HL-60 (cell line): ENCODE results near the gene CYP4Z1.
"Not testable (repeated sequence)": the region's sequence is repeated elsewhere in the genome, so short reads cannot be mapped to it uniquely, and the experiment has no call there.

Source experiments
- DNase-seq, 2 experiments: peaks; one replicate each; pipeline ENCODE4 v3.0.0-alpha.2; 2010 to 2020; ENCODE audit warnings: low read depth in 1 of 2, low spot score in 1 of 2
- H3K27ac ChIP-seq: fragments of 250-450 bp; sonication (Bioruptor Pico); replicated peaks from 2 replicates; pipeline ENCODE4 v1.5.1; 2020; ENCODE audit warnings: mild to moderate bottlenecking, moderate library complexity
- H3K27me3 ChIP-seq: fragments of 250-450 bp; sonication (Bioruptor Pico); 2 replicates; pipeline ENCODE4 v1.5.1; 2021; ENCODE audit warnings: mild to moderate bottlenecking, moderate library complexity; ENCODE audit not compliant: insufficient read depth, poor library complexity, severe bottlenecking
- H3K4me3 ChIP-seq: replicated peaks from 2 replicates; pipeline ENCODE4 v1.5.1; 2011; ENCODE audit warnings: mild to moderate bottlenecking, control low read depth, low read length; ENCODE audit not compliant: insufficient read depth
- CTCF ChIP-seq: IDR thresholded peaks from one replicate; pipeline ENCODE4 v1.5.1; 2011; ENCODE audit warnings: low read length, control low read depth, inconsistent platforms; ENCODE audit not compliant: insufficient read depth
- GABPA ChIP-seq: IDR thresholded peaks from 2 replicates; pipeline ENCODE4 v1.6.1; 2012; ENCODE audit warnings: low read depth
- POLR2AphosphoS5 ChIP-seq: IDR thresholded peaks from 2 replicates; pipeline ENCODE4 v1.6.1; 2012; ENCODE audit warnings: low read depth
- REST ChIP-seq: IDR thresholded peaks from 2 replicates; pipeline ENCODE4 v1.6.1; 2012; ENCODE audit warnings: low read depth; ENCODE audit not compliant: insufficient replicate concordance
- SPI1 ChIP-seq: IDR thresholded peaks from 2 replicates; pipeline ENCODE4 v1.6.1; 2012; ENCODE audit warnings: low read depth, mild to moderate bottlenecking, borderline replicate concordance

CYP4Z1 gene

GRCh38 chr1:47031585-47031984 lies 35.4 kb upstream of the CYP4Z1 start:
- DNase-seq, result no peak
- H3K27me3 ChIP-seq, result peaks cover 6% of the 10 kb centered on the region
- no peak overlapping the region for H3K27ac ChIP-seq
- H3K4me3 ChIP-seq, result no peak overlapping the region
- no peak for TF ChIP-seq CTCF
- TF ChIP-seq SPI1, result no peak
- TF ChIP-seq GABPA, result no peak
- no peak for TF ChIP-seq REST
- TF ChIP-seq POLR2AphosphoS5, result no peak

GRCh38 chr1:47036764-47037163 lies 30.3 kb upstream of the CYP4Z1 start:
- Histone ChIP-seq H3K27ac (no peak overlapping the region), H3K27me3 (no peaks in the 10 kb centered on the region), H3K4me3 (no peak overlapping the region)
- no peak for DNase-seq
- TF ChIP-seq CTCF (no peak), GABPA (no peak), SPI1 (no peak), REST (no peak), POLR2AphosphoS5 (no peak)

- TF ChIP-seq SPI1 (no peak), CTCF (no peak), REST (no peak), GABPA (no peak), POLR2AphosphoS5 (no peak)
- DNase-seq, result no peak
- H3K27me3 ChIP-seq, result peaks cover 4% of the 10 kb centered on the region
- H3K4me3 ChIP-seq, result no peak overlapping the region
- H3K27ac ChIP-seq, result no peak overlapping the region
Measured at GRCh38 chr1:47059376-47059775, 7.7 kb upstream of the CYP4Z1 start.

- DNase-seq, H3K4me3 ChIP-seq, H3K27me3 ChIP-seq, H3K27ac ChIP-seq: not testable (repeated sequence)
Measured at GRCh38 chr1:47069080-47069479, 2.0 kb downstream of the CYP4Z1 start.

GRCh38 chr1:47069509-47069908 lies 2.5 kb downstream of the CYP4Z1 start:
- H3K4me3 ChIP-seq, H3K27ac ChIP-seq, DNase-seq, H3K27me3 ChIP-seq: not testable (repeated sequence)

GRCh38 chr1:47089356-47089755 lies 22.3 kb downstream of the CYP4Z1 start:
- not testable (repeated sequence) for H3K27me3 ChIP-seq, H3K27ac ChIP-seq, H3K4me3 ChIP-seq
- peak; percentile 1 to 39 for DNase-seq
